GM12873 (cell line): Measurements from ENCODE around the gene RNF169.

Source experiments
- CTCF ChIP-seq: IDR thresholded peaks from 2 replicates; pipeline ENCODE4 v1.5.1; 2012; ENCODE audit warnings: low read depth, mild to moderate bottlenecking, moderate library complexity, low read length, control low read depth; ENCODE audit not compliant: insufficient read depth; ENCODE audit errors: missing control alignments

Gene RNF169

DNA sequence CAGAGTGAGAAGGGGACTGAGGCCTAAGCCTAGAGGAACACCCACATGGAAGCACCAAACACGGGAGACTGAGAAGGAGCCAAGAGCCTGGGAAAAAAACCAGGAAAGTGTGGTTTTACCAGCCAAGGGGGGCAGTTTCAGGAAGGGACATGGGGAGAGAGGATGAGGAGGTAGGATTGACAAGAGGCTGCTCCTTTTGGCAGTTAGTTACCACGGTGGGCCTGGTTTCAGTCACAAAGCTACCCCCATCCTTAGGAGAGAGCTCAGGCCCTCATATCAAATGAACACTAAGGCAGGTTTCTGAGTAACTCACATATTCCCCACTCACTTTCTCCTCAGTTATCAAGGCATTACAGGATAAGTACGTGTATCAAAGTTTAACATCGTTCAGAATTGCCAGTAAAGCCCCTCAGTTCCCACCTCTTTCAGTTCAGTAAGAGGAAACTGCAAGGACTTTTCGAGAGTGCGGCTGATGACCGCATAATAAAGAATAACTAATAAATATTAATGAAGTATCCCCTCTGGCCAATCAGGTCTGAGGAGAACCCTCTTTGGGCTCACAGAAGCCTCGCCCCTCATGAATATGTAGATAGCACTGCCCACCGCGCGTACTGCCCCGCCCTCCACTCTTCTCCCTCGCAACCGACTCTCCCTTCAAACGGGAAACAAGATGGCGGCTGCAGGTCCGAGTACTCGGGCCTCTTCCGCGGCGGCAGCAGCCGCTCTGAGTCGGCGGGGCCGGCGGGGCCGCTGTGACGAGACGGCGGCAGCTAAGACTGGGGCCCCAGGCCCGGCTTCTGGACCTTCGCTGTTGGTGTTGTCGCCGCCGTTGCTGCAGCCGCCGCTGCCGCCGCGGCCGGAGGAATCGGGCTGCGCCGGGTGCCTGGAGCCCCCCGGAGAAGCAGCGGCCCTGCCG lies at the start of gene RNF169:
Gene RNF169 (plus strand): TSS at position 639 of the 916 bp plus-strand sequence. CDS start 32 bp downstream, at position 671.
- no peak for TF ChIP-seq CTCF

DNA sequence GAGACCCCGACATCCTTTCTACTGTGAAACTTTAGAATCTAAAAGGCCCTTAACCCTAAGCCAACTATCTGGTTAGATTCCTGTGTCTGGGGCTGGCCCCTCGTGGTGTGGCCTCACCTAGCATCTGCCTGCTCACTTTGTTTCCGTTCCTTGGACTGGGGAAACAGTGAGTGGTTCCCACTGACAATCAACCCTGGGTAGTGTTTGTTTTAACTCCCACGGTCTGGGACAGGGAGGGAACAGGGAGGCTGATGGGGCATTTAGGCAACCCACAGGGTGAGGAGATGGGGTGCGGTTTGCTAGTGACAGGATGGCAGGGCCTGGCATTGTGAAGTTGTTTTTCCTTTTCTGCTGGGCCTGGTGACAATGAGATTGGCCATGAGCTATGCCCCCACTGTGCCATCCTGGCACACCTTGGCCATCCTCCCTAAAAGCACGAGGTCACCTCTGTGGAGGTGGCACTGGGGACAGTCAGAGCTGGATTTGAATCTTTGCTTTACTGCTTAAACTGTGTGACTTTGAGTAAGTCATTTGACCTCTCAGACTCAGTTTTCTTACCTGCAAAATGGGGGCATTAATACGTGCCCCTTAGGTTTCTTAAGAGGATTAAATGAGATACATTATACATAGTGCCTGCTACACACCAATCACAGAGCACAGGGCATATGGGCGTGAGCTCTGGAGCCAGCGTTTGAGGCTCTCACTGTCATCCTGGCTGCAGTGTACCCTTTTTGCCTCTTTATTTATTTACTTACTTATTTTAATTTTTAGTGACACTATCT lies 48.8 kb upstream of the RNF169 start:
- TF ChIP-seq CTCF: no peak

- TF ChIP-seq CTCF: peak; percentile 45
These were observed 47.3 kb upstream of the RNF169 start for GRCh38 chr11:74701351-74701750.

DNA sequence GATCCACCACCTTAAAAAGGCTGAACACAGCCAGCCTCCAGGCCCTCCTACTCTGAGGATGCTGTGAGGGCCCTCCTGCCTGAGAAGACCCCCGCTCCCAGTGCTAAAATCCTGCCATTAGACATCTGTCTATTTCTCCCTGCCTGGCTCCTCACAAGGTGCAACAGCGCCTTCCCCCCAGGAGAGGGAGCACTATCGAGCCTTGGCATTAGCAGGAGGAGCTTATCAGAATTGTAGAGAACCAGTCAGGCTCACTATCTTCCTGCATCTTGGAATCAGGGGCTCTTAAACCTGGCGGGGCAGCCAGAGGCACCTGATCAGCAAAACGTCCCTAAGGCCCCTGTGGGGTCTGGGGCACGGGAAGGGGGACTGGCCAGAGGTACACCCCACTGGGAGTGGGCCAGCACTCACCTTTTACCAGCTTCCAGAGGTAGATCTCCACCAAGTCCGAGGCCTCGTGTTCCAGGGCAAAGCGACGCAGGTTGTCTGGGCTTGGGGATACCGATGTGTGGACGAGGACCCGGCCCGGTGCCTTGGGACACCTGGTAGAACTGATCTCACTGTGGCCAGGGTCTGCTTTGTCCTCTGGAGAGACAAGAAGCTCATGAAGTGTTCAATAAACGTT lies 46.2 kb upstream of the RNF169 start:
- TF ChIP-seq CTCF: peak; percentile 90

DNA sequence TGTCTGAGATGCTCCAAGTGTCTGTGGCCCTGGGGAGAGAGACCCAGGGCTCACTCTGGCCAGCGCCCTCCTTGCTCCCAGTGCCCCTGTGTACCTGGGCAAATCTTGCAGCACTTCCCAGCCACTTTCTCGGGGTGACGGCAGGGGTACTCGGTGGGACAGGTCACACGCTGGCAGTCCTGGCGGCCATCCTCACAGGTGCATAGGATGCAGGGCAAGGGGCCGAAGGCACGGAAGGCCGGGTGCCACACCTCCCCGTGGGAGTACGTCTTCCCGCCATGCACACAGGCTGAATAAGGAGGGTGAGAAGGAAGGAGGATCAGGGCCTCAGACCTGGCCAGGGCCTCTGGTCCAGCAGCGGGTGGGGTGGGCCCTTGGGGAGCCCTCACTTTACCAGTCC lies 45.4 kb upstream of the RNF169 start:
- no peak for TF ChIP-seq CTCF

DNA sequence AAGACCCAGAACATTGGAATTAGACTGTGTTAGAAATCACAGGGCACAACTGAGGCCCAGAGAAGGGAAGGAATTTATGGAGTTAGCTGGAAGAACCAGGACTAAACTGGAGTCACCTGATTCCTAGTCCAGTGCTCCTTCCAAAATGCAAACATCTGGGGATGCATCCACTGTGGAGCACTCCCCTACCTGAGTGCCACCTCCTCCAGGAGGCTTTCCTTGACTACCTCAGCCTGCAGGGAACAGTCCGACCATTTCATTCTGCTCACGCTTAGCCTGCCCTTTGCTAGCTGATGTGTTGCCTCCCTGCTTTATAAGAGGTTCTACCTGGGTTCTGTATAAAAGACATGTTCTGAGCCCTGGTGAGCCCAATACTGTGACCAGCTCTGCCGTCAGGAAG lies 41.5 kb upstream of the RNF169 start:
- no peak for TF ChIP-seq CTCF
